ENCODE data around the gene TMEM121B. TPM values are rescaled to one million over a fixed set of nuclear protein-coding genes. Genes with fewer than 3 reads are reported as not detected.

Gene TMEM121B
- total RNA-seq, 4 donors from 2014 or later: under 0.01 to 0.20 (median 0.16) TPM; not detected in 1

DNA sequence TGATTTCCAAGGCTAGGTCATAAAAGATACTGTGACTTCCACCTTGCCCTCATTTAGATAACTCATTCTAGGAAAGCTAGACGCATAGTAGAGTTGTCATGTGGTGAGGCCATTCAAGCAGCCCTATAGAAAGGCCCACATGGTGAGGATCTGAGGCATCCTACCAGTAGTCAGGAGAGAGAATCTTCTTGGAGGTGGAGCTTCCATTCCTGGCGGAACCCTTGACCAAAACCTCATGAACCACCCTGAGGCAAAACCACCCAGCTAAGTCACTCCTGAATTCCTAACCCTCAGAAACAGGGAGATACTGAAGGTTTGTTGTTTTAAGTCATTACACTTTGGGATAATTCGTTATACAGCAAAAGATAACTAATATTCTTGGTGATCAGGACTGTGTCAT lies 40.8 kb upstream of the TMEM121B start:
- H3K4me3 ChIP-seq: no peak overlapping the region
- in situ Hi-C loops (cut with MboI; ENCODE audit: low pct_ligation_motif_present in 1 of 4, low pct_unique_long_range_greater_than_20kb in 1 of 4, low sequenced_read_pairs in 3 of 4) (no loop called here), intact Hi-C loops (cut with DNase I; ENCODE audit: low total_unique reads) (no loop called here)
- peaks cover 14 to 22% (median 20%) of the 10 kb centered on the region in 4 donors for H3K4me1 ChIP-seq
- H3K36me3 ChIP-seq: no peaks in the 10 kb centered on the region
- WGBS, 2 donors (ENCODE audit: low coverage in 1 of 2): 94 to 100% methylated on average over 1 to 3 of the region's 3 CpGs
- H3K27me3 ChIP-seq: no peaks in the 10 kb centered on the region
- no peaks in the 10 kb centered on the region for H3K9me3 ChIP-seq
- no peak overlapping the region for H3K27ac ChIP-seq
- no peak for DNase-seq
- TF ChIP-seq, protein P1, sequence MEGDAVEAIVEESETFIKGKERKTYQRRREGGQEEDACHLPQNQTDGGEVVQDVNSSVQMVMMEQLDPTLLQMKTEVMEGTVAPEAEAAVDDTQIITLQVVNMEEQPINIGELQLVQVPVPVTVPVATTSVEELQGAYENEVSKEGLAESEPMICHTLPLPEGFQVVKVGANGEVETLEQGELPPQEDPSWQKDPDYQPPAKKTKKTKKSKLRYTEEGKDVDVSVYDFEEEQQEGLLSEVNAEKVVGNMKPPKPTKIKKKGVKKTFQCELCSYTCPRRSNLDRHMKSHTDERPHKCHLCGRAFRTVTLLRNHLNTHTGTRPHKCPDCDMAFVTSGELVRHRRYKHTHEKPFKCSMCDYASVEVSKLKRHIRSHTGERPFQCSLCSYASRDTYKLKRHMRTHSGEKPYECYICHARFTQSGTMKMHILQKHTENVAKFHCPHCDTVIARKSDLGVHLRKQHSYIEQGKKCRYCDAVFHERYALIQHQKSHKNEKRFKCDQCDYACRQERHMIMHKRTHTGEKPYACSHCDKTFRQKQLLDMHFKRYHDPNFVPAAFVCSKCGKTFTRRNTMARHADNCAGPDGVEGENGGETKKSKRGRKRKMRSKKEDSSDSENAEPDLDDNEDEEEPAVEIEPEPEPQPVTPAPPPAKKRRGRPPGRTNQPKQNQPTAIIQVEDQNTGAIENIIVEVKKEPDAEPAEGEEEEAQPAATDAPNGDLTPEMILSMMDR (IDR thresholded peaks at IDR 0.05): no peak
- TF ChIP-seq EP300 (IDR thresholded peaks at IDR 0.05; ENCODE audit: low read depth) (no peak), POLR2AphosphoS5 (IDR thresholded peaks at IDR 0.05) (no peak), POLR2A (IDR thresholded peaks at IDR 0.05) (no peak)

DNA sequence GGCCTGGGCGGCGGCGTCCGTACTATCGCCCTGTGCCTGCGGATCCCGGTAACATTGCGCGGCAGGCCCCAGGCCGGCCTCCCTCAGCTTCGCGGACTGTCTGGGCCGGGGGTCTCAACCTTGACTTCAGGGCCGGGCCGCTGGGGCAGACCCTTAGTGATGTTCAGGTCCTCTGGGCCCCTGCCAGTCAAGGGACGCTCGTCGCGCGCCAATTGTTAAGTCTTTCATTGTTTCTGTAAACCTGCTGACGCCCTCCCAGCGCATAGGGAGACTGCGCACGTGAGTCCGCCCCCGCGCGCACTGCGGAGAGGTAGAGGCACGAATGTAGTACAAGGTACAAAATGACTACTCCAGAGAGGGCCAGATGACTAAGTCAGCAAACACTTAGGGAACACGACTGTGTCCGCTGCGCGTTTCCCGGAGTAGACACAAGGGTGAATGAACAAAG lies 38.4 kb upstream of the TMEM121B start:
- DNase-seq: peak; percentile 62
- Histone ChIP-seq H3K27ac (peak overlapping the region; percentile 89 to 95 (median 93)), H3K9me3 (no peaks in the 10 kb centered on the region), H3K27me3 (no peaks in the 10 kb centered on the region), H3K4me3 (peak overlapping the region; percentile 48 to 66 (median 58)), H3K4me1 (peaks cover 14 to 32% (median 20%) of the 10 kb centered on the region in 4 donors), H3K36me3 (no peaks in the 10 kb centered on the region)
- in situ Hi-C loops (cut with MboI; ENCODE audit: low pct_ligation_motif_present in 1 of 4, low pct_unique_long_range_greater_than_20kb in 1 of 4, low sequenced_read_pairs in 3 of 4): no loop called here
- intact Hi-C loops (cut with DNase I; ENCODE audit: low total_unique reads): no loop called here
- no peak for TF ChIP-seq POLR2A (IDR thresholded peaks at IDR 0.05)
- peak in 1 of 3 donors; percentile 2 for TF ChIP-seq POLR2AphosphoS5 (IDR thresholded peaks at IDR 0.05)
- 9% methylated on average over 24 of the region's 35 CpGs; no CpG with 5 or more reads in 1 of the 2 donors for WGBS, 2 donors (ENCODE audit: low coverage in 1 of 2)

DNA sequence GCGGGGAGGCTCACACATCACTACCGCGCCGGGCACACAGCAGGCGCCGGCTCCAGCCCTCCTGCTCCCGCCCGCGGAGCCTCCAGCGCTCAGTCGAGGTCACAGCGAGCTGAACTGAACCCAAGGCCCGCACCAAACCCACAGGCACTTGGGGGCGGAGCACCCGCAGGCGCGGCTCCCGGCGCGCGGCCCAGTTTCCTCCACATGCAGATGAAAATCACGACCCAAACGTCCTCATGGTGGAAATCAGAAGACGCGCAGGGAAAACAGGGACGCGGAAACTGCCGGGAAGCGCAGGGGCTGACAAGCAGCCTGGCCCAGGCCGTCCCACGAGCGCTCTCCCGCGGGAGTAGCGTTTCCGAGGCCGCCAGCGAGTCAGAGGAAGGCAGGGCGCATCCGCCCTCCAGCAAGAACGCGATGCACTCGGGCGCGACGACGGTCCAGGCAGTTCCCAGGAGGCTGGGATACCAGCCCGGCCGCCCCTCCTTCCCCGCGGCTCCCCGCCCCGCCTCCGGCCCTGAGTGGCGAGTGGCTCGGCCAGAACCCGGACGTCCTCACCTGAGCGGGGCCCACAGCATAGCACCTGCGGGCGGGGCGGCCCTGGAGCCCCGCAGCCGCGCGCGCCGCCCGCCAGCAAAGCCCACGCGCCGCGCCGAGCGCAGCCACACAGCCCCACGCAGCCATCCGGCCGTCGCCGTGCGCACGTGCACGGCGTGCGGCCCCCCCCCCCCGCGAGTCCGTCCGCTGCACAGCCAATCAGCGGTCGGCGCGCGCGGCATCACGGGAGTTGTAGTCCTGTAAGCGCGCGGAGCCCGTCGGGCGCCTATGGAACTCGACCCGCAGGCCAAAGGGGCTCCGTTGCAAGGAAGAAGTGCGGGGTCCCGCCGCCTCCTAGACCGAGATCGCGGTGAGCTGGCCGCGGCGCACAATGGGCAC lies 37.7 kb upstream of the TMEM121B start, which contains the start of gene HDHD5:
HDHD5 (minus strand) TSS at position 710 of the 936 bp plus-strand sequence; CDS start at position 684, 26 bp downstream.
- WGBS, 2 donors (ENCODE audit: low coverage in 1 of 2): 1% methylated on average over 88 of the region's 114 CpGs; no CpG with 5 or more reads in 1 of the 2 donors
- Histone ChIP-seq H3K4me3 (peak within 1 kb of the TSS; percentile 48 to 66 (median 58)), H3K27ac (peak within 1 kb of the TSS; percentile 89 to 95 (median 93)), H3K4me1 (peaks cover 14 to 32% (median 20%) of the 10 kb centered on the region in 4 donors), H3K9me3 (no peaks in the 10 kb centered on the region), H3K27me3 (no peaks in the 10 kb centered on the region), H3K36me3 (no peaks in the 10 kb centered on the region)
- in situ Hi-C loops (cut with MboI; ENCODE audit: low pct_ligation_motif_present in 1 of 4, low pct_unique_long_range_greater_than_20kb in 1 of 4, low sequenced_read_pairs in 3 of 4): no loop called here
- intact Hi-C loops (cut with DNase I; ENCODE audit: low total_unique reads): no loop called here
- TF ChIP-seq POLR2AphosphoS5 (IDR thresholded peaks at IDR 0.05) (peak; percentile 29 to 62 (median 56)), EP300 (IDR thresholded peaks at IDR 0.05; ENCODE audit: low read depth) (no peak), POLR2A (IDR thresholded peaks at IDR 0.05) (peak; percentile 62)
- TF ChIP-seq, protein P1 (IDR thresholded peaks at IDR 0.05): no peak
- peak; percentile 94 for DNase-seq

DNA sequence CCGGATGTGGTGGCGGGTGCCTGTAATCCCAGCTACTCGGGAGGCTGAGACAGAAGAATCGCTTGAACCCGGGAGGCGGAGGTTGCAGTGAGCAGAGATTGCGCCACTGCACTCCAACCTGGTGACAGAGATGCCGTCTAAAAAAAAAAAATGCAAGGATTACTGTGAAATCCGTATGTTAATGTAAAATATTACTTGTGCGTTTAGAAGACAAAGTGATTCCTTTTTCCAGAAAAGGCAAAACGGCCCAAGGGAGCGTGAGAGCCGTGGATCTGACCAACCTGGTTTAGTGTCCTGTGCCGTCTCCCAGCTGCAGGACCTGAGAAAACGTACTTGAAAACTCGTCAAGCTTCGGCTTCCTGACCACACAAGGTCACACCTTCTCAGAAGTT lies 37.0 kb upstream of the TMEM121B start:
- DNase-seq: no peak
- Histone ChIP-seq H3K4me1 (peaks cover 14 to 37% (median 21%) of the 10 kb centered on the region in 4 donors), H3K9me3 (no peaks in the 10 kb centered on the region), H3K4me3 (peak overlapping the region; percentile 20 to 65 (median 50)), H3K27ac (peak overlapping the region; percentile 89 to 95 (median 93)), H3K27me3 (no peaks in the 10 kb centered on the region), H3K36me3 (no peaks in the 10 kb centered on the region)
- WGBS, 2 donors (ENCODE audit: low coverage in 1 of 2): 18 to 43% methylated on average over 3 to 17 of the region's 17 CpGs
- in situ Hi-C loops (cut with MboI; ENCODE audit: low pct_ligation_motif_present in 1 of 4, low pct_unique_long_range_greater_than_20kb in 1 of 4, low sequenced_read_pairs in 3 of 4) (no loop called here), intact Hi-C loops (cut with DNase I; ENCODE audit: low total_unique reads) (no loop called here)
- TF ChIP-seq EP300 (IDR thresholded peaks at IDR 0.05; ENCODE audit: low read depth): no peak
- no peak for TF ChIP-seq POLR2A (IDR thresholded peaks at IDR 0.05)
- TF ChIP-seq, protein P1 (IDR thresholded peaks at IDR 0.05): no peak
- no peak for TF ChIP-seq POLR2AphosphoS5 (IDR thresholded peaks at IDR 0.05)
